ENCODE data around the gene MAPKAPK5. TPM values are rescaled to one million over a fixed set of nuclear protein-coding genes. Genes with fewer than 3 reads are reported as not detected.

Gene MAPKAPK5
- total and polyA plus RNA-seq, 10 of the 15 experiments (the other 5 are each of a cell fraction or from before 2014, with no cell fraction given), result 12.6 to 54.3 (median 41.5) TPM

DNA sequence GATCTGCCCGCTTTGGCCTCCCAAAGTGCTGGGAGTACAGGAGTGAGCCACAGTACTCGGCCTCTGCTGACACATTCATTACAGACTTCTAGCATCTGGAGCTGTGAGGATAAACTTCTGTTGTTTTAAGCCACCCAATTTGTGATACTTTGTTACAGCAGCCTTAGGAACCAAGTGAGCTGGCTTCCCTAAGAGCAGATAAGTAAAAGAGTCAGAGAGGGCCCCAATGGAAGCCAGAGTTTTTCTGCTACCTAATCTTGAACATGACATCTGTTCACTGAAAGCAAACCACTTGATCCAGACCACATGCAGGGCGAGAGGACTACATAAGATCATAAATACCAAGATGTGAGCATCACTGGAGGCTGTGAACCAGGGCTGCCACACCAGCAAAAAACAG is 3.7 kb upstream of the MAPKAPK5 start:
- in situ Hi-C loops (cut with MboI) (no loop called here), intact Hi-C loops (cut with micrococcal nuclease; ENCODE audit: unreplicated experiment) (no loop called here)
- no peak for TF ChIP-seq NR2C2 (IDR thresholded peaks at IDR 0.05; ENCODE audit: borderline replicate concordance, control insufficient read depth, insufficient read length, low read depth)
- TF ChIP-seq TARDBP (IDR thresholded peaks at IDR 0.05; ENCODE audit: borderline replicate concordance), result no peak
- no peak for TF ChIP-seq BRCA1 (IDR thresholded peaks at IDR 0.05; ENCODE audit: low read depth, low read length)
- TF ChIP-seq, protein P1, sequence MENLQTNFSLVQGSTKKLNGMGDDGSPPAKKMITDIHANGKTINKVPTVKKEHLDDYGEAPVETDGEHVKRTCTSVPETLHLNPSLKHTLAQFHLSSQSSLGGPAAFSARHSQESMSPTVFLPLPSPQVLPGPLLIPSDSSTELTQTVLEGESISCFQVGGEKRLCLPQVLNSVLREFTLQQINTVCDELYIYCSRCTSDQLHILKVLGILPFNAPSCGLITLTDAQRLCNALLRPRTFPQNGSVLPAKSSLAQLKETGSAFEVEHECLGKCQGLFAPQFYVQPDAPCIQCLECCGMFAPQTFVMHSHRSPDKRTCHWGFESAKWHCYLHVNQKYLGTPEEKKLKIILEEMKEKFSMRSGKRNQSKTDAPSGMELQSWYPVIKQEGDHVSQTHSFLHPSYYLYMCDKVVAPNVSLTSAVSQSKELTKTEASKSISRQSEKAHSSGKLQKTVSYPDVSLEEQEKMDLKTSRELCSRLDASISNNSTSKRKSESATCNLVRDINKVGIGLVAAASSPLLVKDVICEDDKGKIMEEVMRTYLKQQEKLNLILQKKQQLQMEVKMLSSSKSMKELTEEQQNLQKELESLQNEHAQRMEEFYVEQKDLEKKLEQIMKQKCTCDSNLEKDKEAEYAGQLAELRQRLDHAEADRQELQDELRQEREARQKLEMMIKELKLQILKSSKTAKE (IDR thresholded peaks at IDR 0.05; ENCODE audit: low read depth, poor library complexity, severe bottlenecking), result no peak
- no peak for TF ChIP-seq BHLHE40 (IDR thresholded peaks at IDR 0.05; ENCODE audit: borderline replicate concordance in 1 of 2, low read depth in 2 of 2, low read length in 1 of 2)
- TF ChIP-seq CEBPB (IDR thresholded peaks at IDR 0.05; ENCODE audit: borderline replicate concordance in 1 of 2, low read depth in 2 of 2, low read length in 2 of 2), result no peak
- TF ChIP-seq FOXM1 (IDR thresholded peaks at IDR 0.05; ENCODE audit: low read depth, low read length), result no peak
- no peak for TF ChIP-seq FOXK2 (IDR thresholded peaks at IDR 0.05)
- TF ChIP-seq, protein P2, sequence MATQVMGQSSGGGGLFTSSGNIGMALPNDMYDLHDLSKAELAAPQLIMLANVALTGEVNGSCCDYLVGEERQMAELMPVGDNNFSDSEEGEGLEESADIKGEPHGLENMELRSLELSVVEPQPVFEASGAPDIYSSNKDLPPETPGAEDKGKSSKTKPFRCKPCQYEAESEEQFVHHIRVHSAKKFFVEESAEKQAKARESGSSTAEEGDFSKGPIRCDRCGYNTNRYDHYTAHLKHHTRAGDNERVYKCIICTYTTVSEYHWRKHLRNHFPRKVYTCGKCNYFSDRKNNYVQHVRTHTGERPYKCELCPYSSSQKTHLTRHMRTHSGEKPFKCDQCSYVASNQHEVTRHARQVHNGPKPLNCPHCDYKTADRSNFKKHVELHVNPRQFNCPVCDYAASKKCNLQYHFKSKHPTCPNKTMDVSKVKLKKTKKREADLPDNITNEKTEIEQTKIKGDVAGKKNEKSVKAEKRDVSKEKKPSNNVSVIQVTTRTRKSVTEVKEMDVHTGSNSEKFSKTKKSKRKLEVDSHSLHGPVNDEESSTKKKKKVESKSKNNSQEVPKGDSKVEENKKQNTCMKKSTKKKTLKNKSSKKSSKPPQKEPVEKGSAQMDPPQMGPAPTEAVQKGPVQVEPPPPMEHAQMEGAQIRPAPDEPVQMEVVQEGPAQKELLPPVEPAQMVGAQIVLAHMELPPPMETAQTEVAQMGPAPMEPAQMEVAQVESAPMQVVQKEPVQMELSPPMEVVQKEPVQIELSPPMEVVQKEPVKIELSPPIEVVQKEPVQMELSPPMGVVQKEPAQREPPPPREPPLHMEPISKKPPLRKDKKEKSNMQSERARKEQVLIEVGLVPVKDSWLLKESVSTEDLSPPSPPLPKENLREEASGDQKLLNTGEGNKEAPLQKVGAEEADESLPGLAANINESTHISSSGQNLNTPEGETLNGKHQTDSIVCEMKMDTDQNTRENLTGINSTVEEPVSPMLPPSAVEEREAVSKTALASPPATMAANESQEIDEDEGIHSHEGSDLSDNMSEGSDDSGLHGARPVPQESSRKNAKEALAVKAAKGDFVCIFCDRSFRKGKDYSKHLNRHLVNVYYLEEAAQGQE (IDR thresholded peaks at IDR 0.05; ENCODE audit: low read depth, low read length), result no peak
- ChIA-PET RAD21 (ENCODE audit: unreplicated experiment) (no interaction called here), CTCF (no interaction called here), SMC1A (ENCODE audit: uncharacterized antibody, unreplicated experiment) (no interaction called here), POLR2A (no interaction called here)
- Histone ChIP-seq H3K79me2 (ENCODE audit: control insufficient read depth, insufficient read depth, low read length) (peaks cover 35% of the 10 kb centered on the region), H2AFZ (ENCODE audit: control insufficient read depth, low read depth, low read length) (no peak overlapping the region), H3K9ac (ENCODE audit: control insufficient read depth, insufficient read depth, low read length) (no peak overlapping the region), H3K4me3 (no peak overlapping the region), H3K4me2 (ENCODE audit: control insufficient read depth, insufficient read depth) (no peak overlapping the region), H4K20me1 (ENCODE audit: control insufficient read depth, insufficient read depth) (no peaks in the 10 kb centered on the region), H3K27me3 (replicated peaks in 1 of 2; ENCODE audit: control insufficient read depth in 2 of 2, insufficient read depth in 2 of 2, low read length in 1 of 2) (no peaks in the 10 kb centered on the region), H3K27ac (ENCODE audit: control insufficient read depth, insufficient read depth) (no peak overlapping the region), H3K4me1 (ENCODE audit: control insufficient read depth, insufficient read depth, low read length) (no peaks in the 10 kb centered on the region), H3K9me3 (replicated peaks; ENCODE audit: control insufficient read depth, insufficient read depth, low read length) (no peaks in the 10 kb centered on the region), H3K36me3 (ENCODE audit: control insufficient read depth in 2 of 2, insufficient read depth in 2 of 2, low read length in 1 of 2) (no peaks in the 10 kb centered on the region; a peak in 1 of 4 replicates)
- no TSS peak for BruUV-seq (replicated peaks)
- no peak for DNase-seq (ENCODE audit: low read depth, low spot score)
- 94% methylated on average over 3 of the region's 3 CpGs for WGBS (ENCODE audit: insufficient coverage, insufficient replicate concordance, low lambda C conversion rate, missing lambda C conversion rate)
- no peak for FAIRE-seq
- ATAC-seq, result no peak
